ENCODE data around the gene HEY2.
"Not testable (repeated sequence)": the region's sequence is repeated elsewhere in the genome, so short reads cannot be mapped to it uniquely, and the experiment has no call there.

Gene HEY2

GRCh38 chr6:125749173-125749864, at the start of gene HEY2:
Gene HEY2, plus strand, starts transcription at chr6:125749632. Its CDS starts 145 bp downstream, at chr6:125749777.
- peak within 1 kb of the TSS; percentile 48 for H3K9ac ChIP-seq (ENCODE audit: low read length)
- H3K9me3 ChIP-seq (ENCODE audit: control insufficient read depth, low read length) = no peaks in the 10 kb centered on the region
- H3K27me3 ChIP-seq (ENCODE audit: control insufficient read depth, insufficient read depth, low read length) = peaks cover 71% of the 10 kb centered on the region
- H3K4me1 ChIP-seq (ENCODE audit: control insufficient read depth, insufficient read depth, low read length) = peaks cover 36% of the 10 kb centered on the region
- peak within 1 kb of the TSS; percentile 49 for H3K4me3 ChIP-seq (ENCODE audit: low read length)
- no peaks in the 10 kb centered on the region for H3K36me3 ChIP-seq (ENCODE audit: control insufficient read depth, insufficient read depth, low read length)

- H3K9me3 ChIP-seq (ENCODE audit: control insufficient read depth, low read length) = no peaks in the 10 kb centered on the region
- no peak overlapping the region for H3K4me3 ChIP-seq (ENCODE audit: low read length)
- no peak overlapping the region for H3K9ac ChIP-seq (ENCODE audit: low read length)
- H3K27me3 ChIP-seq (ENCODE audit: control insufficient read depth, insufficient read depth, low read length) = no peaks in the 10 kb centered on the region
- H3K36me3 ChIP-seq (ENCODE audit: control insufficient read depth, insufficient read depth, low read length) = no peaks in the 10 kb centered on the region
- H3K4me1 ChIP-seq (ENCODE audit: control insufficient read depth, insufficient read depth, low read length) = no peaks in the 10 kb centered on the region
Measured at GRCh38 chr6:125700581-125701353, 48.7 kb upstream of the HEY2 start.

- H3K27me3 ChIP-seq (ENCODE audit: control insufficient read depth, insufficient read depth, low read length) = no peaks in the 10 kb centered on the region
- H3K4me1 ChIP-seq (ENCODE audit: control insufficient read depth, insufficient read depth, low read length) = no peaks in the 10 kb centered on the region
- H3K4me3 ChIP-seq (ENCODE audit: low read length) = no peak overlapping the region
- H3K9me3 ChIP-seq (ENCODE audit: control insufficient read depth, low read length) = no peaks in the 10 kb centered on the region
- no peak overlapping the region for H3K9ac ChIP-seq (ENCODE audit: low read length)
- H3K36me3 ChIP-seq (ENCODE audit: control insufficient read depth, insufficient read depth, low read length) = no peaks in the 10 kb centered on the region
Measured at GRCh38 chr6:125701354-125701668, 48.1 kb upstream of the HEY2 start.

GRCh38 chr6:125703882-125704281, 45.5 kb upstream of the HEY2 start:
- H3K9me3 ChIP-seq (ENCODE audit: control insufficient read depth, low read length); H3K9ac ChIP-seq (ENCODE audit: low read length); H3K36me3 ChIP-seq (ENCODE audit: control insufficient read depth, insufficient read depth, low read length); H3K4me3 ChIP-seq (ENCODE audit: low read length); H3K27me3 ChIP-seq (ENCODE audit: control insufficient read depth, insufficient read depth, low read length); H3K4me1 ChIP-seq (ENCODE audit: control insufficient read depth, insufficient read depth, low read length): not testable (repeated sequence)

GRCh38 chr6:125707615-125708243, 41.7 kb upstream of the HEY2 start:
- H3K4me1 ChIP-seq (ENCODE audit: control insufficient read depth, insufficient read depth, low read length) = no peaks in the 10 kb centered on the region
- H3K36me3 ChIP-seq (ENCODE audit: control insufficient read depth, insufficient read depth, low read length) = no peaks in the 10 kb centered on the region
- H3K9me3 ChIP-seq (ENCODE audit: control insufficient read depth, low read length) = no peaks in the 10 kb centered on the region
- H3K4me3 ChIP-seq (ENCODE audit: low read length) = no peak overlapping the region
- H3K9ac ChIP-seq (ENCODE audit: low read length) = no peak overlapping the region
- H3K27me3 ChIP-seq (ENCODE audit: control insufficient read depth, insufficient read depth, low read length) = no peaks in the 10 kb centered on the region

GRCh38 chr6:125711013-125711675, 38.3 kb upstream of the HEY2 start:
- no peak overlapping the region for H3K9ac ChIP-seq (ENCODE audit: low read length)
- H3K9me3 ChIP-seq (ENCODE audit: control insufficient read depth, low read length) = no peaks in the 10 kb centered on the region
- no peaks in the 10 kb centered on the region for H3K27me3 ChIP-seq (ENCODE audit: control insufficient read depth, insufficient read depth, low read length)
- no peak overlapping the region for H3K4me3 ChIP-seq (ENCODE audit: low read length)
- no peaks in the 10 kb centered on the region for H3K36me3 ChIP-seq (ENCODE audit: control insufficient read depth, insufficient read depth, low read length)
- no peaks in the 10 kb centered on the region for H3K4me1 ChIP-seq (ENCODE audit: control insufficient read depth, insufficient read depth, low read length)

GRCh38 chr6:125714441-125715090, 34.9 kb upstream of the HEY2 start:
- Histone ChIP-seq H3K9me3 (ENCODE audit: control insufficient read depth, low read length) (no peaks in the 10 kb centered on the region), H3K36me3 (ENCODE audit: control insufficient read depth, insufficient read depth, low read length) (no peaks in the 10 kb centered on the region), H3K4me3 (ENCODE audit: low read length) (no peak overlapping the region), H3K4me1 (ENCODE audit: control insufficient read depth, insufficient read depth, low read length) (no peaks in the 10 kb centered on the region), H3K9ac (ENCODE audit: low read length) (no peak overlapping the region), H3K27me3 (ENCODE audit: control insufficient read depth, insufficient read depth, low read length) (no peaks in the 10 kb centered on the region)

GRCh38 chr6:125717120-125717731, 32.2 kb upstream of the HEY2 start:
- Histone ChIP-seq H3K4me3 (ENCODE audit: low read length) (no peak overlapping the region), H3K9me3 (ENCODE audit: control insufficient read depth, low read length) (no peaks in the 10 kb centered on the region), H3K9ac (ENCODE audit: low read length) (no peak overlapping the region), H3K4me1 (ENCODE audit: control insufficient read depth, insufficient read depth, low read length) (no peaks in the 10 kb centered on the region), H3K36me3 (ENCODE audit: control insufficient read depth, insufficient read depth, low read length) (no peaks in the 10 kb centered on the region), H3K27me3 (ENCODE audit: control insufficient read depth, insufficient read depth, low read length) (no peaks in the 10 kb centered on the region)

- Histone ChIP-seq H3K9me3 (ENCODE audit: control insufficient read depth, low read length) (no peaks in the 10 kb centered on the region), H3K36me3 (ENCODE audit: control insufficient read depth, insufficient read depth, low read length) (no peaks in the 10 kb centered on the region), H3K4me3 (ENCODE audit: low read length) (no peak overlapping the region), H3K27me3 (ENCODE audit: control insufficient read depth, insufficient read depth, low read length) (no peaks in the 10 kb centered on the region), H3K9ac (ENCODE audit: low read length) (no peak overlapping the region), H3K4me1 (ENCODE audit: control insufficient read depth, insufficient read depth, low read length) (no peaks in the 10 kb centered on the region)
Measured at GRCh38 chr6:125718109-125718508, 31.3 kb upstream of the HEY2 start.

GRCh38 chr6:125722886-125723285, 26.5 kb upstream of the HEY2 start:
- H3K4me3 ChIP-seq (ENCODE audit: low read length) = no peak overlapping the region
- no peak overlapping the region for H3K9ac ChIP-seq (ENCODE audit: low read length)
- H3K4me1 ChIP-seq (ENCODE audit: control insufficient read depth, insufficient read depth, low read length) = no peaks in the 10 kb centered on the region
- H3K9me3 ChIP-seq (ENCODE audit: control insufficient read depth, low read length) = no peaks in the 10 kb centered on the region
- no peaks in the 10 kb centered on the region for H3K27me3 ChIP-seq (ENCODE audit: control insufficient read depth, insufficient read depth, low read length)
- H3K36me3 ChIP-seq (ENCODE audit: control insufficient read depth, insufficient read depth, low read length) = no peaks in the 10 kb centered on the region

GRCh38 chr6:125727216-125727615, 22.2 kb upstream of the HEY2 start:
- Histone ChIP-seq H3K4me1 (ENCODE audit: control insufficient read depth, insufficient read depth, low read length) (no peaks in the 10 kb centered on the region), H3K27me3 (ENCODE audit: control insufficient read depth, insufficient read depth, low read length) (no peaks in the 10 kb centered on the region), H3K9me3 (ENCODE audit: control insufficient read depth, low read length) (no peaks in the 10 kb centered on the region), H3K36me3 (ENCODE audit: control insufficient read depth, insufficient read depth, low read length) (no peaks in the 10 kb centered on the region), H3K4me3 (ENCODE audit: low read length) (no peak overlapping the region), H3K9ac (ENCODE audit: low read length) (no peak overlapping the region)

All from mucosa of stomach (tissue), 1 donor.